Dermis microvascular lymphatic vessel endothelial cell (primary cell): ENCODE results near the gene MAZ. TPM values are rescaled to one million over a fixed set of nuclear protein-coding genes. Genes with fewer than 3 reads are reported as not detected.
"Not testable (repeated sequence)": the region's sequence is repeated elsewhere in the genome, so short reads cannot be mapped to it uniquely, and the experiment has no call there.

Experiments
- DNase-seq, 2 donors: peaks; one replicate each; pipeline versions ENCODE4 v3.0.0 to v3.0.0-alpha.2; 2010; ENCODE audit warnings: low read depth in 2 of 2
- total RNA-seq: library from RNA; depleted of rRNA; stranded (reverse); fragments of >200 nt; gene quantifications from 2 replicates; pipeline ENCODE4 v1.2.1, GENCODE V29; 2014

MAZ gene
- total RNA-seq, 1 donor from 2014 or later = 139 TPM

- peak; percentile 21 to 70 for DNase-seq
Measured at GRCh38 chr16:29784901-29785500, 21.3 kb upstream of the MAZ start.

GRCh38 chr16:29787155-29787554 is 19.2 kb upstream of the MAZ start:
- not testable (repeated sequence) for DNase-seq

GRCh38 chr16:29789775-29790182 is 16.6 kb upstream of the MAZ start:
- DNase-seq = no peak

- peak; percentile 96 to 99 for DNase-seq
Measured at GRCh38 chr16:29790183-29790948, 16.0 kb upstream of the MAZ start, which contains the start of gene KIF22. KIF22 (plus strand) TSS chr16:29790751; CDS start chr16:29790760, 9 bp downstream.

DNA sequence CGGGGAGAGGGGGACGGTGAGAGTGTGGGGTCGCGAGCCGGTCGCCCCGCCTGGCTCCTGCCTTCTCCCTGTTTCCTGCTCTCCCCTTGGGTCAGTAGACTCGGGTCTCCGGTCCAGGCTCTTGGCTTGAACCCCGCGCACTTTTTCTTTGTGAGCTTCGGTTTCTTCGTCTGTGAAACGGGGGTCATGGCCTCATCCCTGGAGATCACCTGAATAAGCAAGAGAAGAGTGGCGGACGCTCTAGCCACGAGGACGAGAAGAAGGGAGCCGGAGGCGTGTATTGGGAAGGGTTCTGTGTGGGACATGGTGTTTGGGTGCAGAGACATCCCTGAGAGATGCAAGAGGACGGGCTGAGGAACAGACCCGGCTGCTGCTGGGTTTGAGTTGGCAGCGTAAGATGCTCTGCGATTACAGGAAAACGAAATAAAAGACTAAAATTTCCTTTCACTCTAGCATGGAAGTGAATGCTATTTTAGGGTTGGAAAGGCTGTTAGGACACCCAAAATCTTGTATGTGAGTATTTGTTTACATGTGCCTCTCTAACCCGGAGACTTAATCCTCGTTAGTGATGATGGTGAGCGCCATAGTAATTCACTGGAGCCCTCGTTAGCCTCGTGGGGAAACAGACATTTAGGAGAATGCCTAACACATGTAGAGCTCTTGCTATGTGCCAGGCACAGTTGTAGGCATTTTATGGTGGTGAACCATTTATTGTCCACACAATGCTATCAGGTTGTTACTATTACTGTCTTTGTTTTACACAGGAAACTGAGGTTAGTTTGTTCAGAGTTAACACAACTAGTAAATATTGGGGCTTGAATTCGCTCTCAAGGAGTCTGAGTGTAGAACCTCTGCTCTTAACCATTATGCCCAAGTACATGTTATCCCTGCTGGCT is 15.1 kb upstream of the MAZ start:
- no peak for DNase-seq

DNA sequence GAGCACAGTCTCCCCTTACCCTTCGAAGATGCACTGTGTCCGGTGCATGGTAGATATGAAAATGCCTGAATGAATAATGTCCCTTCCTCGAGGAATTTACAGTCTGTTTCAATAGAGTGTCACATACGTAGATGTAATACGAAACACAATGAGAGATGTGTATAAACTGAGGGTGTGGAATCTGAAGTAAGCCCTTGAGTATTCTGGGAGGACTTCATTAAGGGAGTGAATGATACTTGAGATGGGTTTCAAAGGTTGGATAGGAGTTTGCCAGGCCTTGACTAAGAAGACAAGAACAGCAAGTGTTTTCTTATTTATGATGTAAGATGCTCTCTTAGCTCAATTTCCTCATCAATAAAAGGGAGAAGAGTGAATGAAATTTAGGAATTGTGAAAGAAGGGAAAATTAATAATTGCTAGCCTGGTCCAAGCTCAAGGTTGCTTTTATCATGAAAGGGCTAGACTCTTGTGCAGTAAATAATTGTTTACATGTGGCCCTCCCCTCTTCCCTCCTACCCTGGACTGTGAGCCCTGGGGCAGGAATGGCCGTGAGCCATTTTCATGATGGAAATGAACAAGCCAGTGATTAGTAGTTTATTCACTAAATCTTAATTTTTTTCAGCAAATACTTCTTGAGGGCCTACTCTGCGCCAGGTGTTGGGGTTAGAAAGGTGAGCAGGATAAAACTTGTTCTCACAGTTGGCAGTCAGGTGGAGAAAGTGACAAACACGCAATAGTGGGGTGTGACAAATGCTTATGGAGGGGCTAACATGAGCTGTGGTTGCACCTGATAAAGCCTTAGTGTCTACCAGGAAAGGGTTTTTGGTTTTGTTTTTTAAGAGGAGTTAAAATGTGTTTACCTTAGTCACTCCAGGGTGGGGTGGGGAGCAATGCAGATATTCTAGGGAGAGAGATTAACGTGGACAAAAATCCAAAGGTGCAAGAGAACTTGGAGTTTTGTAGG is 14.2 kb upstream of the MAZ start:
- DNase-seq = no peak

DNA sequence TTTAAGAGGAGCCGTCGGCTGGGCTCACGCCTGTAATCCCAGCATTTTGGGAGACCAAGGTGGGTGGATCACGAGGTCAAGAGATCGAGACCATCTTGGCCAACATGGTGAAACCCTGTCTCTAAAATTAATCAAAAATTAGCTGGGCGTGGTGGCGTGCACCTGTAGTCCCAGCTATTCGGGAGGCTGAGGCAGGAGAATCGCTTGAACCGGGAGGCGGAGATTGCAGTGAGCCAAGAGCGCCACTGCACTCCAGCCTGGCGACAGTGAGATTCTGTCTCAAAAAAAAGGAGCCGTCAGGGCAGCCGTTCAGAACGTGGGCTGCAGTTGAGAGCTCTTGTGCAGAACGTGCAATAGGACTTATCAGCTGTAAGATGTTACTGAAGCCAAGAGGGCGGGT is 13.2 kb upstream of the MAZ start:
- not testable (repeated sequence) for DNase-seq

- DNase-seq = no peak
Measured at GRCh38 chr16:29794231-29794710, 12.1 kb upstream of the MAZ start.

GRCh38 chr16:29802416-29802935 is 3.9 kb upstream of the MAZ start:
- no peak for DNase-seq

DNA sequence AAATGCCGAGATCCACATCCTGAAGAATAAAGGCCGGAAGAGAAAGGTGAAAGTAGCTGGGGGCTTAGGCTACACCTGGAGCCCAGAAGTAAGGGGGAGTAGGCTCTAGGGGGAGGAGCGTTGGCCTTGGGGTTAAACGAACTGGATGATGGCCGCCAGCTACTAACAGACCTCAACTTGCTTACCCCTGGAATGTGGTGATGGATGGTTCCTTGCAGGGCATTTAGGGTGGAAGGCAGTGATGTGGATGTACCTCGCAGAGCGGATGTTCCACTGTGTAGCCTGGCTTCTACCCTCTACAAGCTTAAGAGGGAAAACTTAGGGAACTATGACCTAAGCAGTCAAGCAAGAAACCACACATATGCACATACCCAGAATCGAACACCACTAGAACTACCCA is 2.3 kb upstream of the MAZ start:
- DNase-seq = no peak

- peak in 1 of 2 donors; percentile 26 for DNase-seq
Measured at GRCh38 chr16:29804455-29805231, 1.7 kb upstream of the MAZ start.

DNA sequence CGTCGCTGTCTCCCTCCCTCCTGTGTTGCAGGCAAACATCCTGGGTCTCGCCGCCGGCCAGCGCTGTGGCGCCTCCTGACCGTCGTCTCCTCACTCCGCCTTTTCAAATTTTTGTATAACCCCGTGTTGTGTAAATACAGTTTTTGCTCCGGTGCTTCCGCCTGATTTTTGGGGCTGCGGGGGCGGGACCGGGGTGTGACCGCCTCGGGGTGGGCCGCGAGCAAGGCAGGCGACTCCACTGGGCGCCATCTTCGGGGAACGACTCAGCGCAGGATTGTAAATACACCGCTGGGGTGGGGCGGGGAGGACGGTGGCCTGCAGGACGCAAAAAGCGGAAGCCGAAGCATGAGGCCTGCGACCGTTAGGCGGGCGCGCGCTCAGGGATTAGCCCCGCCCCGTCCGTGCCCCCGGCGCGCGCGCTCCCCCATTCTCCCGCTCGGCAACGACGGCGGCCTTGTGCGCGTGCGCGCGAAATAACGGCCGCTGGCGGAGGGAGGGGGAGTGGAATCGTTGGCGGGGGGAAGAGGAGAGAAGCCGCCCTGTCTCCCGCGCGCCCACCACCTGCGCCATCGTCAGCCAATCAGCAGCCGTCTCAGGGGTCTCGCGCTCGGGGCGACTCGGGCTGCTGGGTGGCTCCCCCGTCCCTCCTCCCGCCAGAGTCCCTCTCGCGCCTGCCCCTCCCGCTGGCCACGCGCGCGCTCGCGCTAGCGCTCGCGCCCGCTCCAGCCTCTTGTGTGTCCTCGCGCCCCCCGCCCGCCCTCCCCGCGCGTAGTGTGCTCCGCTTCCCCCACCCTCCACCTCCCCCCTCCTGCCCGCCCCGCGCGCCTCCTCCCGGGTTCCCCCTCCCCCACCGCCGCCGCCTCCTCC is 864 bp upstream of the MAZ start:
- peak; percentile 92 to 98 for DNase-seq

- DNase-seq = peak in 1 of 2 donors; percentile 33
Measured at GRCh38 chr16:29806641-29807425, 504 bp downstream of the MAZ start.

GRCh38 chr16:29807426-29808218 is 1.3 kb downstream of the MAZ start:
- DNase-seq = peak; percentile 84 to 93

DNA sequence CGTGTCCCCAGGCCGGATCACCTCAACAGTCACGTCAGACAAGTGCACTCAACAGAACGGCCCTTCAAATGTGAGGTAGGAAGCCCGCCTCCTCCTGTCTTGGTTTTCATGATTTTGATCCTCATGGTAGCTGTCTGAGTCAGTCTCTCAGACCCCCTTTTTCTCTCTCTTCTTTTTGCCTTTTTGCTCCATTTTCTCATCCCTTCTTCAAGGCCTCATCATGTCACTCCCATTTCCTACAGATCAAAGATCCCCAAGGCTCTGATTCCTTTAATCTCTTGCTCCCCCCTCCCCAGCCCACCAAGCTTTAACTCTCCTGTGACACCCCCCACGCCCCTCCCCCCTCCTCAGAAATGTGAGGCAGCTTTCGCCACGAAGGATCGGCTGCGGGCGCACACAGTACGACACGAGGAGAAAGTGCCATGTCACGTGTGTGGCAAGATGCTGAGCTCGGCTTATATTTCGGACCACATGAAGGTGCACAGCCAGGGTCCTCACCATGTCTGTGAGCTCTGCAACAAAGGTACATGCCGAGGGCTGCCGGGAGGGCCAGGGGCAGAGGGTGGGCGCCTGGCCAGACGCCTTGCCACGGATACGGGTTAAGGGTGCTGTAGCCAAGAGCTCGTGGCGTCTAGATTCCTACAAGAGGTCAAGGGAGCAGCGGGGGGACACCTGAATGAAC is 2.0 kb downstream of the MAZ start:
- no peak for DNase-seq

GRCh38 chr16:29809031-29809747 is 2.9 kb downstream of the MAZ start:
- DNase-seq = no peak
